OCI-LY7 (cell line): ENCODE measurements around the gene ACP3. TPM values are rescaled to one million over a fixed set of nuclear protein-coding genes. Genes with fewer than 3 reads are reported as not detected.

ENCODE experiments used
- BruUV-seq: library from RNA; stranded (reverse); fragments of 400-500 nt; replicated peaks from 2 replicates; lab custom pipeline; 2021; lab: Mats Ljungman, UMichigan
- CTCF ChIA-PET: fragments of 300-600 bp; sonication (Branson Sonifier 250); formaldehyde crosslinking; loops from one replicate; lab custom pipeline; 2022; ENCODE audit warnings: antibody characterized with exemption; ENCODE audit not compliant: unreplicated experiment; lab: Charles Lee
- POLR2A ChIA-PET: fragments of 300-600 bp; sonication (Branson Sonifier 250); formaldehyde crosslinking; loops from one replicate; lab custom pipeline; 2022; ENCODE audit warnings: antibody characterized with exemption; lab: Charles Lee
- DNase-seq: peaks from one replicate; pipeline ENCODE4 v3.0.0-alpha.2; 2015; ENCODE audit warnings: low spot score
- H2AFZ ChIP-seq: fragments of 200-600 bp; sonication (generic), shearing (Covaris generic); 2 replicates; pipeline ENCODE4 v1.6.1; 2014; ENCODE audit warnings: mild to moderate bottlenecking, antibody characterized with exemption, low read length, moderate library complexity
- H3K27ac ChIP-seq: fragments of 200-600 bp; sonication (generic); 2 replicates; pipeline ENCODE4 v1.5.1; 2014; ENCODE audit warnings: mixed run types, low read depth, mild to moderate bottlenecking, moderate library complexity, low read length, inconsistent platforms; ENCODE audit not compliant: poor library complexity, severe bottlenecking
- H3K36me3 ChIP-seq: fragments of 200-600 bp; sonication (generic); 2 replicates; pipeline ENCODE4 v1.6.1; 2014; ENCODE audit warnings: mild to moderate bottlenecking, antibody characterized with exemption, low read length, moderate library complexity, mixed read lengths; ENCODE audit not compliant: insufficient read depth
- H3K4me1 ChIP-seq: fragments of 200-600 bp; sonication (generic); 2 replicates; pipeline ENCODE4 v1.5.1; 2014; ENCODE audit warnings: mild to moderate bottlenecking, low read length; ENCODE audit not compliant: insufficient read depth, poor library complexity, severe bottlenecking
- H3K4me2 ChIP-seq: fragments of 200-600 bp; sonication (generic); 2 replicates; pipeline ENCODE4 v1.6.1; 2014; ENCODE audit warnings: mild to moderate bottlenecking, low read length
- H3K4me3 ChIP-seq: fragments of 200-600 bp; sonication (generic); 2 replicates; pipeline ENCODE4 v1.5.1; 2014; ENCODE audit warnings: mild to moderate bottlenecking, low read depth, low read length; ENCODE audit not compliant: poor library complexity, severe bottlenecking
- H3K79me2 ChIP-seq: fragments of 200-600 bp; sonication (generic); 2 replicates; pipeline ENCODE4 v1.6.1; 2016; ENCODE audit warnings: low read depth, mild to moderate bottlenecking, low read length, moderate library complexity, mixed read lengths; ENCODE audit not compliant: insufficient read depth
- H3K9me2 ChIP-seq: fragments of 200-600 bp; sonication (generic); 2 replicates; pipeline ENCODE4 v1.6.1; 2016; ENCODE audit warnings: mild to moderate bottlenecking, low read length, mixed read lengths; ENCODE audit not compliant: insufficient read depth
- H3K9me3 ChIP-seq: fragments of 200-600 bp; sonication (generic); 2 replicates; pipeline ENCODE4 v1.6.1; 2014; ENCODE audit warnings: mild to moderate bottlenecking, mixed run types, low read length, mixed read lengths
- H4K20me1 ChIP-seq: fragments of 200-600 bp; sonication (generic); 2 replicates; pipeline ENCODE4 v1.6.1; 2014; ENCODE audit warnings: mild to moderate bottlenecking, antibody characterized with exemption, low read length, moderate library complexity, mixed read lengths; ENCODE audit not compliant: insufficient read depth
- EZH2phosphoT487 ChIP-seq: fragments of 200-600 bp; sonication (generic); IDR thresholded peaks from 2 replicates; pipeline ENCODE4 v1.6.1; 2018; ENCODE audit warnings: low read depth, borderline replicate concordance, mild to moderate bottlenecking, mixed run types, antibody characterized with exemption, low read length, moderate library complexity, mixed read lengths
- intact Hi-C: fragments of 100-400 bp; cut with micrococcal nuclease; formaldehyde crosslinking; loops from one replicate; pipeline ENCODE4 v1.10.0; 2022; ENCODE audit not compliant: unreplicated experiment
- total RNA-seq, 2 experiments: library from RNA; depleted of rRNA in 1 of 2; stranded (reverse); fragments of >200 nt in 1 of 2; shearing (Covaris generic) in 1 of 2; gene quantifications; 2 replicates each; pipeline ENCODE4 v1.2.3, GENCODE V29; 2014 to 2022
- TF ChIP-seq, protein P1 (sequence below): fragments of 200-600 bp; sonication (generic); conservative IDR thresholded peaks from 2 replicates; pipeline ENCODE4 v1.5.1; 2014; ENCODE audit warnings: mild to moderate bottlenecking, antibody characterized with exemption, low read length, moderate library complexity, mixed read lengths

The ACP3 gene
- total RNA-seq, 2 experiments from 2014 or later, result 4.1 to 13.7 TPM

DNA sequence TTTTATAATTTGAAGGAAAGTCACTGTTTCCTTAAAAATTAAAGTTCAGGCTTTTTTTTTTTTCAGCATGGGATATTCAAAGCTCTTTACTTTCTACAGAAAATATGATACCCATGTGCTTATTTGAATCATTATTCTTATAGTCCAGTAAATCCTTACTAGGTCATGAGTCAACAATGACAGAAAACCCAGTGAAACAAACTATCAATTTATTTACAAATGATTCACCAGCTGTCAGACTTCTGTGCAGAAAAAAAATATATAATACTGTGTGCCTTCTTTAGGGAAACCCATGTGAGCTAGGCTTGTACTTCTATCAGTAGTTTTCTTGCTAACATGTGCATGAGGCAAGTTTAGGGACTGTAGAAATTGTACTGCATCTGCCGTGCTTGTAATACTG is 1.2 kb downstream of the ACP3 start:
- Histone ChIP-seq H4K20me1 (no peaks in the 10 kb centered on the region), H3K4me1 (peaks cover 26% of the 10 kb centered on the region), H3K9me3 (0 out of 2 replicates have a peak, but pooled peaks cover 6% of the 10 kb centered on the region), H3K4me3 (peak overlapping the region; percentile 63), H3K4me2 (peak overlapping the region; percentile 76), H3K79me2 (no peaks in the 10 kb centered on the region), H3K27ac (no peak overlapping the region), H2AFZ (peak overlapping the region; percentile 88), H3K36me3 (no peaks in the 10 kb centered on the region), H3K9me2 (no peaks in the 10 kb centered on the region)
- BruUV-seq, result no TSS peak
- intact Hi-C loops, result no loop called here
- no peak for DNase-seq
- TF ChIP-seq, protein P1, sequence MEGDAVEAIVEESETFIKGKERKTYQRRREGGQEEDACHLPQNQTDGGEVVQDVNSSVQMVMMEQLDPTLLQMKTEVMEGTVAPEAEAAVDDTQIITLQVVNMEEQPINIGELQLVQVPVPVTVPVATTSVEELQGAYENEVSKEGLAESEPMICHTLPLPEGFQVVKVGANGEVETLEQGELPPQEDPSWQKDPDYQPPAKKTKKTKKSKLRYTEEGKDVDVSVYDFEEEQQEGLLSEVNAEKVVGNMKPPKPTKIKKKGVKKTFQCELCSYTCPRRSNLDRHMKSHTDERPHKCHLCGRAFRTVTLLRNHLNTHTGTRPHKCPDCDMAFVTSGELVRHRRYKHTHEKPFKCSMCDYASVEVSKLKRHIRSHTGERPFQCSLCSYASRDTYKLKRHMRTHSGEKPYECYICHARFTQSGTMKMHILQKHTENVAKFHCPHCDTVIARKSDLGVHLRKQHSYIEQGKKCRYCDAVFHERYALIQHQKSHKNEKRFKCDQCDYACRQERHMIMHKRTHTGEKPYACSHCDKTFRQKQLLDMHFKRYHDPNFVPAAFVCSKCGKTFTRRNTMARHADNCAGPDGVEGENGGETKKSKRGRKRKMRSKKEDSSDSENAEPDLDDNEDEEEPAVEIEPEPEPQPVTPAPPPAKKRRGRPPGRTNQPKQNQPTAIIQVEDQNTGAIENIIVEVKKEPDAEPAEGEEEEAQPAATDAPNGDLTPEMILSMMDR, result no peak
- TF ChIP-seq EZH2phosphoT487, result no peak
- POLR2A ChIA-PET, result interaction anchor here (0.7 to 2.8 kb wide), 4 partner anchors 8 to 30 kb away, joined by 3 to 22 read pairs (median 17); no protein-coding TSS in a partner anchor
- CTCF ChIA-PET, result no interaction called here

DNA sequence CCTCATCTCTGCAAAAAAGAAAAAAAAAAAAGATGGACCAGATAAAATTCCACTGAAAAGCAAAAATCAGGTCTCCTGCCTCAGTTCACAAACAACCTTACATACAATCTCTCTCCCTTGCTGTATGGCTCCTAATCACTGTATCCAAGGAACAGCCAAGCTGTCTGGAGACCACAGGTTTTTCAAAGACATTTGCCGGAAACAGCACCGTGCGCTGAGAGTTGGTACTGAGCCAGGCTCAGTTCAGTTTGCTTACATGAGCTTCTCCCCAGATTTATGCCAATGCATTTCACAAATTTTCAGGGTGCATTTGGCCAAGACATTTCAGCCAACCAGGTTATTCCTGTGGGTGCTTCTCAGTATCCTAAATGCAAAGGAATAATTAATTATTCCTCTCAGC is 4.1 kb downstream of the ACP3 start:
- Histone ChIP-seq H3K36me3 (no peaks in the 10 kb centered on the region), H3K79me2 (no peaks in the 10 kb centered on the region), H3K4me3 (no peak overlapping the region), H3K4me1 (peaks cover 41% of the 10 kb centered on the region), H3K9me2 (no peaks in the 10 kb centered on the region), H3K27ac (no peak overlapping the region), H4K20me1 (no peaks in the 10 kb centered on the region), H3K4me2 (no peak overlapping the region), H2AFZ (no peak overlapping the region), H3K9me3 (no peaks in the 10 kb centered on the region)
- CTCF ChIA-PET, result no interaction called here
- TF ChIP-seq EZH2phosphoT487, result no peak
- TF ChIP-seq, protein P1, result no peak
- intact Hi-C loops, result no loop called here
- DNase-seq, result no peak
- no TSS peak for BruUV-seq
- POLR2A ChIA-PET, result no interaction called here

DNA sequence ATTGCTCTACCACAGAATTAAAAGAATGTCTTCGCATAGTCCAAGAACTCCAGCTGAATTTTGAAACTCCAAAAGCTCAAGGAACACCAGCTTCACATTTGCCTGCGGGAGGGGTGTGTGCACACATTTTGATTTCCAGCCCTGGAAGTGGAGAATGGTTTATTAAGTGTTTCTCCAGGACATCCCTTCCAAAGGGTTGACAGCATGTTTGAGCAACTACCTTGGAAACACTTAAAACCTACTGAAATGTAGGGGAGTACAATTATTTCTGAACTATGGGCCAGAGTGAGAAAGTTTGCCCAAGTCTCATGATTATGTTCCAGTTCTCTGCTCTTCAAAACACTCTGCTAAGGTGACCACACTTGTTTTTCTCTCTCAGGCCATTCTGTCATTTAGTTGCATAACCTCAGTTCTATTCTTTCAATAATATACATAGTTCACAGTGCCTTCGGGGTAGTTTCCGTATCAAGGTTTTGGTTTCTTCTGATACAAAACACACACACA is 7.9 kb downstream of the ACP3 start:
- Histone ChIP-seq H3K4me2 (peak overlapping the region; percentile 47), H3K4me3 (no peak overlapping the region), H3K27ac (peak overlapping the region; percentile 18), H4K20me1 (no peaks in the 10 kb centered on the region), H3K9me3 (no peaks in the 10 kb centered on the region), H3K9me2 (no peaks in the 10 kb centered on the region), H3K36me3 (no peaks in the 10 kb centered on the region), H2AFZ (no peak overlapping the region; the same call in 1 of the 2 replicates), H3K79me2 (no peaks in the 10 kb centered on the region), H3K4me1 (peaks cover 20% of the 10 kb centered on the region)
- DNase-seq, result no peak
- no TSS peak for BruUV-seq
- intact Hi-C loops, result no loop called here
- ChIA-PET POLR2A (interaction anchor here (1.6 to 3.1 kb wide), 3 partner anchors 7 to 26 kb away, joined by 7 to 22 read pairs (median 12); partner anchors contain the start of gene ACP3), CTCF (no interaction called here)
- TF ChIP-seq, protein P1, result no peak
- no peak for TF ChIP-seq EZH2phosphoT487
